Measurements from ENCODE around the gene AAMDC. TPM values are rescaled to one million over a fixed set of nuclear protein-coding genes. Genes with fewer than 3 reads are reported as not detected.

The AAMDC gene
- total RNA-seq, 1 donor from 2014 or later = 28.2 TPM

GRCh38 chr11:77789731-77790476, 31.0 kb upstream of the AAMDC start:
- Histone ChIP-seq H3K27ac (ENCODE audit: low read depth, low read length) (no peak overlapping the region), H3K9me3 (ENCODE audit: control insufficient read depth in 3 of 3, low read length in 3 of 3) (no peaks in the 10 kb centered on the region), H3K27me3 (ENCODE audit: control insufficient read depth in 3 of 3, insufficient read depth in 3 of 3, low read length in 3 of 3) (no peaks in the 10 kb centered on the region)

GRCh38 chr11:77791301-77791700, 29.6 kb upstream of the AAMDC start:
- Histone ChIP-seq H3K9me3 (ENCODE audit: control insufficient read depth in 3 of 3, low read length in 3 of 3) (no peaks in the 10 kb centered on the region), H3K27me3 (ENCODE audit: control insufficient read depth in 3 of 3, insufficient read depth in 3 of 3, low read length in 3 of 3) (no peaks in the 10 kb centered on the region), H3K4me3 (ENCODE audit: low read length in 3 of 3) (no peak overlapping the region)

More at GRCh38 chr11:77789731-77790476, 31.0 kb upstream of the AAMDC start:
- Histone ChIP-seq H3K9ac (ENCODE audit: low read depth in 1 of 3, low read length in 3 of 3) (no peak overlapping the region), H3K4me3 (ENCODE audit: low read length in 3 of 3) (no peak overlapping the region), H3K36me3 (ENCODE audit: control insufficient read depth in 3 of 3, insufficient read depth in 3 of 3, low read length in 3 of 3) (peaks cover 0 to 2% (median 0%) of the 10 kb centered on the region in 3 donors), H3K4me1 (ENCODE audit: control insufficient read depth in 3 of 3, insufficient read depth in 3 of 3, low read length in 3 of 3) (peaks cover 4 to 5% (median 5%) of the 10 kb centered on the region in 3 donors)

GRCh38 chr11:77793972-77794371, 27.0 kb upstream of the AAMDC start:
- Histone ChIP-seq H3K4me3 (ENCODE audit: low read length in 3 of 3) (no peak overlapping the region), H3K9ac (ENCODE audit: low read depth in 1 of 3, low read length in 3 of 3) (no peak overlapping the region), H3K36me3 (ENCODE audit: control insufficient read depth in 3 of 3, insufficient read depth in 3 of 3, low read length in 3 of 3) (peaks cover 0 to 2% (median 0%) of the 10 kb centered on the region in 3 donors), H3K4me1 (ENCODE audit: control insufficient read depth in 3 of 3, insufficient read depth in 3 of 3, low read length in 3 of 3) (peaks cover 0 to 4% (median 3%) of the 10 kb centered on the region in 3 donors), H3K9me3 (ENCODE audit: control insufficient read depth in 3 of 3, low read length in 3 of 3) (no peaks in the 10 kb centered on the region), H3K27ac (ENCODE audit: low read depth, low read length) (no peak overlapping the region), H3K27me3 (ENCODE audit: control insufficient read depth in 3 of 3, insufficient read depth in 3 of 3, low read length in 3 of 3) (no peaks in the 10 kb centered on the region)

More at GRCh38 chr11:77791301-77791700, 29.6 kb upstream of the AAMDC start:
- no peak overlapping the region for H3K27ac ChIP-seq (ENCODE audit: low read depth, low read length)
- H3K4me1 ChIP-seq (ENCODE audit: control insufficient read depth in 3 of 3, insufficient read depth in 3 of 3, low read length in 3 of 3) = peaks cover 3 to 4% (median 4%) of the 10 kb centered on the region in 3 donors
- peaks cover 0 to 2% (median 0%) of the 10 kb centered on the region in 3 donors for H3K36me3 ChIP-seq (ENCODE audit: control insufficient read depth in 3 of 3, insufficient read depth in 3 of 3, low read length in 3 of 3)
- no peak overlapping the region for H3K9ac ChIP-seq (ENCODE audit: low read depth in 1 of 3, low read length in 3 of 3)

GRCh38 chr11:77799338-77799737, 21.6 kb upstream of the AAMDC start:
- Histone ChIP-seq H3K9me3 (ENCODE audit: control insufficient read depth in 3 of 3, low read length in 3 of 3) (no peaks in the 10 kb centered on the region), H3K4me1 (ENCODE audit: control insufficient read depth in 3 of 3, insufficient read depth in 3 of 3, low read length in 3 of 3) (peaks cover 0 to 4% (median 4%) of the 10 kb centered on the region in 3 donors), H3K9ac (ENCODE audit: low read depth in 1 of 3, low read length in 3 of 3) (no peak overlapping the region), H3K27ac (ENCODE audit: low read depth, low read length) (no peak overlapping the region), H3K4me3 (ENCODE audit: low read length in 3 of 3) (no peak overlapping the region), H3K36me3 (ENCODE audit: control insufficient read depth in 3 of 3, insufficient read depth in 3 of 3, low read length in 3 of 3) (no peaks in the 10 kb centered on the region), H3K27me3 (ENCODE audit: control insufficient read depth in 3 of 3, insufficient read depth in 3 of 3, low read length in 3 of 3) (no peaks in the 10 kb centered on the region)

- no peak overlapping the region for H3K9ac ChIP-seq (ENCODE audit: low read depth in 1 of 3, low read length in 3 of 3)
- H3K27me3 ChIP-seq (ENCODE audit: control insufficient read depth in 3 of 3, insufficient read depth in 3 of 3, low read length in 3 of 3) = no peaks in the 10 kb centered on the region
- H3K4me3 ChIP-seq (ENCODE audit: low read length in 3 of 3) = no peak overlapping the region
- H3K9me3 ChIP-seq (ENCODE audit: control insufficient read depth in 3 of 3, low read length in 3 of 3) = no peaks in the 10 kb centered on the region
- H3K27ac ChIP-seq (ENCODE audit: low read depth, low read length) = no peak overlapping the region
- no peaks in the 10 kb centered on the region for H3K36me3 ChIP-seq (ENCODE audit: control insufficient read depth in 3 of 3, insufficient read depth in 3 of 3, low read length in 3 of 3)
- peaks cover 0 to 4% (median 4%) of the 10 kb centered on the region in 3 donors for H3K4me1 ChIP-seq (ENCODE audit: control insufficient read depth in 3 of 3, insufficient read depth in 3 of 3, low read length in 3 of 3)
These were observed 20.5 kb upstream of the AAMDC start for GRCh38 chr11:77800449-77800848.

- Histone ChIP-seq H3K4me1 (ENCODE audit: control insufficient read depth in 3 of 3, insufficient read depth in 3 of 3, low read length in 3 of 3) (peaks cover 0 to 4% (median 4%) of the 10 kb centered on the region in 3 donors), H3K9me3 (ENCODE audit: control insufficient read depth in 3 of 3, low read length in 3 of 3) (no peaks in the 10 kb centered on the region), H3K4me3 (ENCODE audit: low read length in 3 of 3) (no peak overlapping the region), H3K27me3 (ENCODE audit: control insufficient read depth in 3 of 3, insufficient read depth in 3 of 3, low read length in 3 of 3) (no peaks in the 10 kb centered on the region), H3K27ac (ENCODE audit: low read depth, low read length) (no peak overlapping the region), H3K36me3 (ENCODE audit: control insufficient read depth in 3 of 3, insufficient read depth in 3 of 3, low read length in 3 of 3) (no peaks in the 10 kb centered on the region), H3K9ac (ENCODE audit: low read depth in 1 of 3, low read length in 3 of 3) (no peak overlapping the region)
These were observed 19.5 kb upstream of the AAMDC start for GRCh38 chr11:77801477-77801876.

GRCh38 chr11:77806415-77806814, 14.5 kb upstream of the AAMDC start:
- Histone ChIP-seq H3K36me3 (ENCODE audit: control insufficient read depth in 3 of 3, insufficient read depth in 3 of 3, low read length in 3 of 3) (peaks cover 0 to 4% (median 2%) of the 10 kb centered on the region in 3 donors), H3K4me3 (ENCODE audit: low read length in 3 of 3) (no peak overlapping the region), H3K9me3 (ENCODE audit: control insufficient read depth in 3 of 3, low read length in 3 of 3) (no peaks in the 10 kb centered on the region), H3K27me3 (ENCODE audit: control insufficient read depth in 3 of 3, insufficient read depth in 3 of 3, low read length in 3 of 3) (no peaks in the 10 kb centered on the region), H3K4me1 (ENCODE audit: control insufficient read depth in 3 of 3, insufficient read depth in 3 of 3, low read length in 3 of 3) (peaks cover 0 to 2% (median 0%) of the 10 kb centered on the region in 3 donors), H3K27ac (ENCODE audit: low read depth, low read length) (no peak overlapping the region), H3K9ac (ENCODE audit: low read depth in 1 of 3, low read length in 3 of 3) (no peak overlapping the region)

GRCh38 chr11:77806993-77807392, 14.0 kb upstream of the AAMDC start:
- Histone ChIP-seq H3K36me3 (ENCODE audit: control insufficient read depth in 3 of 3, insufficient read depth in 3 of 3, low read length in 3 of 3) (peaks cover 0 to 4% (median 4%) of the 10 kb centered on the region in 3 donors), H3K9ac (ENCODE audit: low read depth in 1 of 3, low read length in 3 of 3) (no peak overlapping the region), H3K9me3 (ENCODE audit: control insufficient read depth in 3 of 3, low read length in 3 of 3) (no peaks in the 10 kb centered on the region), H3K4me1 (ENCODE audit: control insufficient read depth in 3 of 3, insufficient read depth in 3 of 3, low read length in 3 of 3) (peaks cover 0 to 2% (median 0%) of the 10 kb centered on the region in 3 donors), H3K27me3 (ENCODE audit: control insufficient read depth in 3 of 3, insufficient read depth in 3 of 3, low read length in 3 of 3) (no peaks in the 10 kb centered on the region), H3K4me3 (ENCODE audit: low read length in 3 of 3) (no peak overlapping the region), H3K27ac (ENCODE audit: low read depth, low read length) (no peak overlapping the region)

GRCh38 chr11:77813256-77813655, 7.7 kb upstream of the AAMDC start:
- Histone ChIP-seq H3K9me3 (ENCODE audit: control insufficient read depth in 3 of 3, low read length in 3 of 3) (no peaks in the 10 kb centered on the region), H3K27ac (ENCODE audit: low read depth, low read length) (no peak overlapping the region), H3K36me3 (ENCODE audit: control insufficient read depth in 3 of 3, insufficient read depth in 3 of 3, low read length in 3 of 3) (peaks cover 0 to 4% (median 4%) of the 10 kb centered on the region in 3 donors), H3K4me1 (ENCODE audit: control insufficient read depth in 3 of 3, insufficient read depth in 3 of 3, low read length in 3 of 3) (peaks cover 0 to 13% (median 9%) of the 10 kb centered on the region in 3 donors), H3K9ac (ENCODE audit: low read depth in 1 of 3, low read length in 3 of 3) (no peak overlapping the region), H3K27me3 (ENCODE audit: control insufficient read depth in 3 of 3, insufficient read depth in 3 of 3, low read length in 3 of 3) (no peaks in the 10 kb centered on the region), H3K4me3 (ENCODE audit: low read length in 3 of 3) (no peak overlapping the region)

GRCh38 chr11:77814848-77815247, 6.1 kb upstream of the AAMDC start:
- no peaks in the 10 kb centered on the region for H3K9me3 ChIP-seq (ENCODE audit: control insufficient read depth in 3 of 3, low read length in 3 of 3)
- H3K4me3 ChIP-seq (ENCODE audit: low read length in 3 of 3) = no peak overlapping the region
- H3K9ac ChIP-seq (ENCODE audit: low read depth in 1 of 3, low read length in 3 of 3) = no peak overlapping the region
- no peak overlapping the region for H3K27ac ChIP-seq (ENCODE audit: low read depth, low read length)
- H3K36me3 ChIP-seq (ENCODE audit: control insufficient read depth in 3 of 3, insufficient read depth in 3 of 3, low read length in 3 of 3) = peaks cover 0 to 4% (median 4%) of the 10 kb centered on the region in 3 donors
- H3K27me3 ChIP-seq (ENCODE audit: control insufficient read depth in 3 of 3, insufficient read depth in 3 of 3, low read length in 3 of 3) = no peaks in the 10 kb centered on the region
- peaks cover 10 to 23% (median 16%) of the 10 kb centered on the region in 3 donors for H3K4me1 ChIP-seq (ENCODE audit: control insufficient read depth in 3 of 3, insufficient read depth in 3 of 3, low read length in 3 of 3)
